T follicular helper cell (primary cell): Measurements from ENCODE around the gene LRP3.

Experiments used
- DNase-seq: peaks from one replicate; pipeline ENCODE4 v3.0.0-alpha.2; 2020; ENCODE audit warnings: low read depth

LRP3 gene

DNA sequence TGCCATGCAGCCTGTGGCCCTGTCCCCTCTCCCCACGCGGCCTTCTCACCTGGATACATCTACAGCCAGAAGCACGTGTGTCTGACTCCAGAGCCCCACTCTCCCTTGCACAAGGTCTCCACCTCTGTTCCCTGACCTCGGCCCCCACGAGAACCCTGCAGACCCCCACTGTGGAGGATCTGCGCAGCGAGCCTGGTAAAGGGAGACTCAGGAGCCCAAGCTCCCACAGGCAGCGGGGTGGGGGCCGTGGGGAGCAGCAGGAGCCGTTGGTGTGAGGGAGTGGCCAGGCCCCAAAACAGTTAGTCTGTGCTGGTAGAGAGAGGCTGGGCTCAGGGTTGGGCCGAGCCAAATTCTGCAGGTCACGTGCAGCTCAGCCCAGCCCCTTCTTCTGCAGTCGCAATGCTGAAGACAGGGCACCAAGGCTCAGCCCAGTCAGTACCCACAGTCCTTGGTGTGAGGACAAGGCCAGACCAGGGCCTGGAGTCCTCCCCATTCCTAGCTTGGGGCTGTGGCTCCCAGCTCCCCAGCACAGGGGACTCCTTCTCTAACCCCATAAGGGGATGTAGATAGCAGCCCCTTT is 60.2 kb downstream of the LRP3 start:
- DNase-seq: no peak

- DNase-seq: no peak
Measured at GRCh38 chr19:33255781-33256180, 61.7 kb downstream of the LRP3 start.

DNA sequence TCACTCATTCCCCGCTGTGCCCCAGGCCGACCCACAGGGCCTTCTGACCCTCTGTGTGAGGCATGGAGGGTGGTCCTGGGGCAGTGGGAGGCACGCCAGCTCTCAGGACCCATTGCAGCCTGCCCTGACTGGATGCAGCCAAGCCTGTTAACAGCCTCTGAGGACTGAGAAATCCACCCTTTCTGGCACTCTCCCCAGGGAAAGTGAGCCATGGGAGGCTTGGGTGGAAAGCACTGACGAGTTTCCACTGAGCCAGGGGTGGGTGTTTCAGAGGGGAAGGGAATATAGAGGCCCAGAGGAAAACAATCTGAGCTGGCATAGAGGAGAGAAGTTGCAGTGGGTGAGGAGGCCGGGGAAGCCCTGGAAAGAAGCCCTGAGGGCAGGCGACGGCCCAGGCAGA is 62.1 kb downstream of the LRP3 start:
- DNase-seq: no peak

GRCh38 chr19:33257828-33258227 is 63.7 kb downstream of the LRP3 start:
- no peak for DNase-seq
